ENCODE measurements around the gene PTGER3. TPM values are rescaled to one million over a fixed set of nuclear protein-coding genes. Genes with fewer than 3 reads are reported as not detected.

The PTGER3 gene
- total and polyA plus RNA-seq, 3 donors from 2014 or later, result 0.31 to 3.6 (median 0.43) TPM

DNA sequence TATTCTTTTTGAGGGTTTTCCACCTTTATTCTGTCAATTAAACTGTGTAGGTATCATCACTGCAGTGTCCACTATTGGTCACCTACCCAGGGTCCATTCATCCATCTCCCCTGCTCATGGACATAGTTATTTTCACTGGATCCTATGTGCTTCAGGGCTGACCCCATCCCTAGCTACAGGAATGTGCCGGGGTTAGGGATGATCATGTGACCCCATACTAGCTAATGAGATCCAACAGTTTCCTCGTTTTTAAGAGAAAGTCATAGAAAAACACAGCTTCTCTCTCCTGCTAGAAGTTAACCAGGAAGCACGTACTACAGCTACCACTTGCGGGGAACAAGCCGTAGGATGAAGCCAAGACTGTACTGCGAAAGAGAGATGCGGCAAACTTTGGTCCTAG lies 19.6 kb downstream of the PTGER3 start:
- intact Hi-C loops (cut with DNase I; ENCODE audit: low total_unique reads), result no loop called here
- DNase-seq, result no peak
- Histone ChIP-seq H3K36me3 (ENCODE audit: low read depth, missing control alignments) (no peaks in the 10 kb centered on the region), H3K4me1 (no peaks in the 10 kb centered on the region), H3K9me3 (no peaks in the 10 kb centered on the region), H3K4me3 (no peak overlapping the region), H3K27me3 (no peaks in the 10 kb centered on the region), H3K27ac (no peak overlapping the region)
- 72 to 75% methylated on average over 7 of the region's 7 CpGs for WGBS, 2 donors
- no peak for TF ChIP-seq POLR2A (IDR thresholded peaks at IDR 0.05)
- TF ChIP-seq, protein P1, sequence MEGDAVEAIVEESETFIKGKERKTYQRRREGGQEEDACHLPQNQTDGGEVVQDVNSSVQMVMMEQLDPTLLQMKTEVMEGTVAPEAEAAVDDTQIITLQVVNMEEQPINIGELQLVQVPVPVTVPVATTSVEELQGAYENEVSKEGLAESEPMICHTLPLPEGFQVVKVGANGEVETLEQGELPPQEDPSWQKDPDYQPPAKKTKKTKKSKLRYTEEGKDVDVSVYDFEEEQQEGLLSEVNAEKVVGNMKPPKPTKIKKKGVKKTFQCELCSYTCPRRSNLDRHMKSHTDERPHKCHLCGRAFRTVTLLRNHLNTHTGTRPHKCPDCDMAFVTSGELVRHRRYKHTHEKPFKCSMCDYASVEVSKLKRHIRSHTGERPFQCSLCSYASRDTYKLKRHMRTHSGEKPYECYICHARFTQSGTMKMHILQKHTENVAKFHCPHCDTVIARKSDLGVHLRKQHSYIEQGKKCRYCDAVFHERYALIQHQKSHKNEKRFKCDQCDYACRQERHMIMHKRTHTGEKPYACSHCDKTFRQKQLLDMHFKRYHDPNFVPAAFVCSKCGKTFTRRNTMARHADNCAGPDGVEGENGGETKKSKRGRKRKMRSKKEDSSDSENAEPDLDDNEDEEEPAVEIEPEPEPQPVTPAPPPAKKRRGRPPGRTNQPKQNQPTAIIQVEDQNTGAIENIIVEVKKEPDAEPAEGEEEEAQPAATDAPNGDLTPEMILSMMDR (IDR thresholded peaks at IDR 0.05), result no peak

DNA sequence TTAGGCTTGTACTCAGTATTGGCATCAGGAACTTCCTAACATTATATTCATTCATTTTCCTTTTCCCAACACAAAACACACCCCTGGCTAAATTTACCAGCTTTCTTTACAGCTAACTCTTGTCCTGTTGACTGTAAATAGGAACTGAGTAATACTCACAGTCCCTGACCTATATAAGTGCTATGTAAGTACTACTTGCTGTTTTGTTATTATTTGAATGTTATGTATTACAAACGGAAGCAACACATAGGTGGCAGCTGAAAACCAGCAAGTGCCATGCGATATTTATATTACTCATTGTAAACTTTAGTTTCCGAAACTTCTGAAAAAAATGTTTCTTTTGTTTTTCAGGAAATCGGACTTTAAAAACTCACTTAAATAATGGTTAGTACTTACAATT lies 21.5 kb downstream of the PTGER3 start:
- Histone ChIP-seq H3K9me3 (no peaks in the 10 kb centered on the region), H3K4me3 (no peak overlapping the region), H3K27me3 (no peaks in the 10 kb centered on the region), H3K27ac (no peak overlapping the region), H3K36me3 (ENCODE audit: low read depth, missing control alignments) (no peaks in the 10 kb centered on the region), H3K4me1 (no peaks in the 10 kb centered on the region)
- WGBS, 2 donors, result 87 to 95% methylated on average over 4 of the region's 4 CpGs
- no peak for TF ChIP-seq POLR2A (IDR thresholded peaks at IDR 0.05)
- TF ChIP-seq, protein P1 (IDR thresholded peaks at IDR 0.05), result no peak
- DNase-seq, result no peak
- intact Hi-C loops (cut with DNase I; ENCODE audit: low total_unique reads), result no loop called here

DNA sequence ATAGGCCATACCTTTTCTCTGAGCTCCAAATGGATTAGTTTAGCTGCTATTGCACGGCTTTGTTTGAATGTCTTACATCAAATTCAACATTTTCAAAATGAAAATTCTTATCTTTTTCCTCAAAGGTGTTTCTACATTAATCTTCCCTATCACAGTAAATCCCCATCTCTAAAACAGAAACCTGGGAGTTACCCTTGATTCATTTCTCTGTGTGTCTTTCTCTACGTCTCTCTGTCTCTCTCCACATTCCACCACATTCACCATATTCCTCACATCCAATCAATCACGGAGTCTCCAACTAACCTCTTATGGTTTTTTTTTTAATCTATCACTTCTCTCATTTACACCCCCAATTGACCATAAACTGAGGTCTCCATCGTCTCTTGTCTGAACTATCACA lies 24.1 kb downstream of the PTGER3 start:
- Histone ChIP-seq H3K27ac (no peak overlapping the region), H3K4me3 (no peak overlapping the region), H3K4me1 (no peaks in the 10 kb centered on the region), H3K9me3 (no peaks in the 10 kb centered on the region), H3K36me3 (ENCODE audit: low read depth, missing control alignments) (no peaks in the 10 kb centered on the region), H3K27me3 (no peaks in the 10 kb centered on the region)
- TF ChIP-seq, protein P1 (IDR thresholded peaks at IDR 0.05), result no peak
- TF ChIP-seq POLR2A (IDR thresholded peaks at IDR 0.05), result no peak
- WGBS, 2 donors, result 67 to 83% methylated on average over 4 of the region's 4 CpGs
- intact Hi-C loops (cut with DNase I; ENCODE audit: low total_unique reads), result no loop called here
- DNase-seq, result no peak

DNA sequence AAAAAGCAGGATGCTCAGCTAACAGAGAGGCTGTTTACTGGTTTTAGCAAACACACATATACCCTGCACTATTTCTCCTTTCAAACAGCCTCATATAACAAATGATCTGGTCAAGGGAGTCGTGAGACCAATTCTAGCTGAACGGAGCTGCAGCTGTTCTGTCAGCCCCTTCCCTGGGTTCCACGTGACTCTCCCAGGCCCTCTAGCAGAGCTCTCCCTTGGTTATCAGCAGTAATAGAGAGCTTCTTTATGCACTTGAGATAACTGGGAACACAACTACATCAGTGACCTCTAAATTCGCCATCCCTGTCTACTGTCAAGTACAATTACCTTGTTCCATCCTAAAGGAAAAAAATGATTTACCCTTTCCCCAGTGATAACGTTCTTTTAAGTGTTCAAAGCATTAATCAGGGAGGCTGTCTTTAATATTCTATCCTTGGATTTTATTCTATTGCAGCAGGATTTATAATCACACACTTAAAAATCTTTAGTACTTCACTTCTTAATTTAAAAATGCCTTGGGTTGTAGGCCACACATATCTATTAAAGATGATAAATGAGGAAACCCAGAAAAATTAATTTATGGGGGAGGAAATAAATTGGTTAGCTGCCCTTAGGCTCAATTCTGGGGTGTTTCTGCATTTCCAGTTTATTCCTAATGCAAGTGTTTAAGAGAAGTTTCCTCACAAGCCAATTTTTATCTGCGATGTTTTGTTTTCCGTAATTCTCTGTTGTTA lies 28.2 kb downstream of the PTGER3 start:
- no peak overlapping the region for H3K27ac ChIP-seq
- no peak for TF ChIP-seq POLR2A (IDR thresholded peaks at IDR 0.05)
- TF ChIP-seq, protein P1 (IDR thresholded peaks at IDR 0.05), result no peak
- DNase-seq, result no peak
- no peaks in the 10 kb centered on the region for H3K4me1 ChIP-seq
- H3K9me3 ChIP-seq, result no peaks in the 10 kb centered on the region
- H3K4me3 ChIP-seq, result no peak overlapping the region
- 41 to 47% methylated on average over 7 of the region's 7 CpGs for WGBS, 2 donors
- intact Hi-C loops (cut with DNase I; ENCODE audit: low total_unique reads), result no loop called here
- H3K27me3 ChIP-seq, result no peaks in the 10 kb centered on the region
- H3K36me3 ChIP-seq (ENCODE audit: low read depth, missing control alignments), result no peaks in the 10 kb centered on the region

DNA sequence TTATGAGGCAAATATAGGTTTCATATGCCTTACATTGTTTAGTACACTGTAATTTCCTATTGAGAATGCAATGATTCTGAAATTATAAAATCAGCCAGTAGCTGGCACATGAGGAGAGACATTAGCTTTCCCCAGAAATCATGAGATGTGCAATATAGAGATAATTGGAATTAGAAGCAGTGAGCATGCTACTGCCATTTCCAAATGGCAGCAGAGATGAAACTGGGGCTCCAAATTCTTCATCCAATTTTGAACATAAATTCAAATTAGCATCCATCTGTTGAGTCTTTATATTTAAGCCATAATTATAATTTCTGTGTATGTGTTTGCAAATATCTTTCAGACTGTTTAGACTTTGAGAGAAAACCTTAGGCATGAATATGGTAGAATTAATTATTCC lies 28.8 kb downstream of the PTGER3 start:
- TF ChIP-seq POLR2A (IDR thresholded peaks at IDR 0.05), result no peak
- TF ChIP-seq, protein P1 (IDR thresholded peaks at IDR 0.05), result no peak
- intact Hi-C loops (cut with DNase I; ENCODE audit: low total_unique reads), result no loop called here
- Histone ChIP-seq H3K4me1 (no peaks in the 10 kb centered on the region), H3K27ac (no peak overlapping the region), H3K4me3 (no peak overlapping the region), H3K27me3 (no peaks in the 10 kb centered on the region), H3K9me3 (no peaks in the 10 kb centered on the region), H3K36me3 (ENCODE audit: low read depth, missing control alignments) (no peaks in the 10 kb centered on the region)
- no peak for DNase-seq

All from testis (tissue), 3 donors.